Nephron (organoid): Measurements from ENCODE around the gene CDH4.

Experiments used
- H3K27ac Mint-ChIP-seq, 3 experiments: 2 replicates each; pipeline ENCODE4 v1.8.0; 2020; ENCODE audit warnings: mixed read lengths in 3 of 3, mild to moderate bottlenecking in 2 of 3, moderate library complexity in 1 of 3
- H3K27me3 Mint-ChIP-seq: 2 replicates; pipeline ENCODE4 v1.8.0; 2021; ENCODE audit warnings: low read depth, mild to moderate bottlenecking, moderate library complexity, mixed read lengths
- H3K36me3 Mint-ChIP-seq: 2 replicates; pipeline ENCODE4 v1.8.0; 2020; ENCODE audit warnings: low read depth, mixed read lengths
- H3K4me1 Mint-ChIP-seq: 2 replicates; pipeline ENCODE4 v1.8.0; 2020; ENCODE audit warnings: mixed read lengths
- H3K4me3 Mint-ChIP-seq, 3 experiments: 2 replicates each; pipeline ENCODE4 v1.8.0; 2020; ENCODE audit warnings: mild to moderate bottlenecking in 3 of 3, mixed read lengths in 3 of 3, moderate library complexity in 2 of 3
- H3K9me3 Mint-ChIP-seq: 2 replicates; pipeline ENCODE4 v1.8.0; 2020; ENCODE audit warnings: mixed read lengths
- CTCF ChIP-seq, 3 experiments: fragments of 200-600 bp; sonication (generic); IDR thresholded peaks; one replicate each; pipeline ENCODE4 v1.5.0; 2021; ENCODE audit warnings: antibody characterized with exemption in 3 of 3; ENCODE audit not compliant: unreplicated experiment in 3 of 3

Gene CDH4

DNA sequence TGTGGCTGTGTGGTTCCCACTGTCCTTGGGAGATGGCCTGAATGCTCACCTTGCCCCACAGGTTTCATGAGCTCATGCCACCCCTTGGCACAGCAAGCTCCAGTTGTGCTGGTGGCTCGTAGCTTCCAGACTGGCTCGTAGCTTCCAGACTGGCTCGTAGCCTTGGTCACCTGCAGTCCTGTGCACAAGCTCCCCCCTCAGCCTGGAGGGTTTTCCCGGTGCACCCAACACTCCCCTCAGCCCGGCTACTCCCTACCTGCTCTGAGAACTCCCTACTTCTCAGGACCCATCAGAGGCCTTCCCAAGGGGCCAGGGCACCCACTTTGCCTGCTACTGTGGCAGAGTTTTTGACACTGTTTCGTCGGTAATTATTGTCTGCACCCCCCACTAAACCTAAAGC, 528.0 kb downstream of the CDH4 start:
- peaks cover 17% of the 10 kb centered on the region for H3K9me3 Mint-ChIP-seq
- H3K4me1 Mint-ChIP-seq, result no peaks in the 10 kb centered on the region
- no peak for TF ChIP-seq CTCF (IDR thresholded peaks at IDR 0.05; ENCODE audit: unreplicated experiment in 3 of 3)
- peaks cover 8% of the 10 kb centered on the region for H3K36me3 Mint-ChIP-seq
- no peak overlapping the region for H3K4me3 Mint-ChIP-seq
- H3K27ac Mint-ChIP-seq, result no peak overlapping the region
- H3K27me3 Mint-ChIP-seq, result peaks cover 31% of the 10 kb centered on the region

DNA sequence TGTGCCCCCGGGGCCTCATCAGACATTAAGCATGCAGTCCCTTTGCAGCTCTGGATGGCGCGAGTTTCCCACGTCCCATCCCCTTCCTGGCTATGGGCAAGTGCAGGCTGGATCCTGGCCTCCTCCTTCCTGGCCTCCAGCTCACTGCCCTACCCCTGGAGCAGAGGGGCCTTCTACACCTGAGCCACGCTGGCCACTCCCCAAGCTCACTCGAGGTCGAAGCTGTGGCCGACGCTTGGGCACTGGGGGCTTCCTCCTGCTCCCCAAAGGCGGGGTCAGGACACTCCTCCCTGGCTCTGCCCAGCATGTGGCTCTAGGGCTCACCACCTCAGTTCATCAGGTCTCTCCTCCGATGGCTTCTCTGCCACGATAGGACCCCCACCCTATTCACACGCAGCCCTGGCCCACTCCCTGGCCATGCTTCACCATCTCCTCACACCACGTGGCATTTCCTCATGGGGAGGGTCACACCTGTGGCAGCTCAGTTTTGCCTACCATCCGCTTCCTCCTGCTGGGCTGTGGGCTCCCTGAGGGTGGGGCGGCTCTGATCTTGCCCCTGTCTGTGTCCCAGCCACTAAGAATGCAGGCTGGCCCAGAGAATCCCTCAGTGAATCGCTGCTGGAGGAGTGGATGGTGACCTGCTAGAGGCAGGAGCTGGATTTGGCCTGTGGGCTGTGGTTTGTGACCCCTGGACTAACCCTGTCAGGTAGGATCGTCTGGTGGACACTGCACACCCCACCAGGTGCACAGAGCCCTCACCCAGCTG, 532.9 kb downstream of the CDH4 start:
- H3K27me3 Mint-ChIP-seq, result peaks cover 25% of the 10 kb centered on the region
- H3K4me3 Mint-ChIP-seq, result no peak overlapping the region
- H3K27ac Mint-ChIP-seq, result no peak overlapping the region
- H3K36me3 Mint-ChIP-seq, result peaks cover 8% of the 10 kb centered on the region
- peaks cover 17% of the 10 kb centered on the region for H3K9me3 Mint-ChIP-seq
- H3K4me1 Mint-ChIP-seq, result no peaks in the 10 kb centered on the region
- TF ChIP-seq CTCF (IDR thresholded peaks at IDR 0.05; ENCODE audit: unreplicated experiment in 3 of 3), result no peak

DNA sequence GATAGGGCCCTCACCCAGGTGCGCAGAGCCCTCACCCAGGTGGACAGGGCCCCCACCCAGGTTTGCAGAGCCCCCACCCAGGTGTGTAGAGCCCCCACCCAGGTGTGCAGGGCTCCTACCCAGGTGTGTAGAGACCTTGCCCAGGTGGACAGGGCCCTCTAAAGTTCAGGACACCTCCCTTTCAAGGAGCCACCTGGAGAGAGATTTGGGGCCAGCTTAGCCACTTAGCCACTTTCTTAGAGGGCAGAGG, 533.4 kb downstream of the CDH4 start:
- H3K36me3 Mint-ChIP-seq, result peaks cover 8% of the 10 kb centered on the region
- H3K4me1 Mint-ChIP-seq, result no peaks in the 10 kb centered on the region
- H3K4me3 Mint-ChIP-seq, result no peak overlapping the region
- peaks cover 24% of the 10 kb centered on the region for H3K27me3 Mint-ChIP-seq
- H3K9me3 Mint-ChIP-seq, result peaks cover 15% of the 10 kb centered on the region
- no peak overlapping the region for H3K27ac Mint-ChIP-seq
- TF ChIP-seq CTCF (IDR thresholded peaks at IDR 0.05; ENCODE audit: unreplicated experiment in 3 of 3), result no peak

DNA sequence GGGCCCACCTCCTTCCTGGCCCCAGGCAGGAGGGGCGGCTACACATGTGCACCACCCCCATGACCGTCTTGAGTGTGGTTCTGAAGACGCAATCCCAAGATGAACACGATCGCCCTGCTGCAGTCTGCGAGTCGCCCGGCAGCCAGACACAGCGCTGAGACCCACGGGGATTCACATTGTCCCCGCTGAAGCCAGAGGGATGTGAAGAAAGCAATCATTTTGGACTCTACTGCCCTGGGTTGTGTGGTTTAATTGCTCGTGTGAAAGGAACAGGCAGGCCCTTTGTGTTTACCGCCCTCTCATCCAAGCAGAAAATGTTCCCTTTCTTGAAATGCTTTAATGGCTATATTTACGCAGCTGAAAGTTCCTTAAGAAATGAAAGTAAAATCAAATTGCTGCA, 534.2 kb downstream of the CDH4 start:
- H3K36me3 Mint-ChIP-seq, result peaks cover 4% of the 10 kb centered on the region
- no peak overlapping the region for H3K27ac Mint-ChIP-seq
- TF ChIP-seq CTCF (IDR thresholded peaks at IDR 0.05; ENCODE audit: unreplicated experiment in 3 of 3), result no peak
- H3K27me3 Mint-ChIP-seq, result peaks cover 21% of the 10 kb centered on the region
- peaks cover 8% of the 10 kb centered on the region for H3K9me3 Mint-ChIP-seq
- H3K4me3 Mint-ChIP-seq, result no peak overlapping the region
- H3K4me1 Mint-ChIP-seq, result no peaks in the 10 kb centered on the region

- Mint-ChIP-seq H3K9me3 (no peaks in the 10 kb centered on the region), H3K27me3 (peaks cover 29% of the 10 kb centered on the region), H3K27ac (no peak overlapping the region), H3K4me1 (no peaks in the 10 kb centered on the region), H3K4me3 (no peak overlapping the region), H3K36me3 (no peaks in the 10 kb centered on the region)
- no peak for TF ChIP-seq CTCF (IDR thresholded peaks at IDR 0.05; ENCODE audit: unreplicated experiment in 3 of 3)
Observed at GRCh38 chr20:61788343-61788742, 536.3 kb downstream of the CDH4 start.

- H3K9me3 Mint-ChIP-seq, result no peaks in the 10 kb centered on the region
Observed at GRCh38 chr20:61789329-61789728, 537.3 kb downstream of the CDH4 start.

More at GRCh38 chr20:61789329-61789728, 537.3 kb downstream of the CDH4 start:
- peaks cover 29% of the 10 kb centered on the region for H3K27me3 Mint-ChIP-seq
- no peaks in the 10 kb centered on the region for H3K36me3 Mint-ChIP-seq
- H3K27ac Mint-ChIP-seq, result no peak overlapping the region
- TF ChIP-seq CTCF (IDR thresholded peaks at IDR 0.05; ENCODE audit: unreplicated experiment in 3 of 3), result no peak
- H3K4me3 Mint-ChIP-seq, result no peak overlapping the region
- H3K4me1 Mint-ChIP-seq, result no peaks in the 10 kb centered on the region
